Measurements from ENCODE around the gene PAPLN.

The PAPLN gene

DNA sequence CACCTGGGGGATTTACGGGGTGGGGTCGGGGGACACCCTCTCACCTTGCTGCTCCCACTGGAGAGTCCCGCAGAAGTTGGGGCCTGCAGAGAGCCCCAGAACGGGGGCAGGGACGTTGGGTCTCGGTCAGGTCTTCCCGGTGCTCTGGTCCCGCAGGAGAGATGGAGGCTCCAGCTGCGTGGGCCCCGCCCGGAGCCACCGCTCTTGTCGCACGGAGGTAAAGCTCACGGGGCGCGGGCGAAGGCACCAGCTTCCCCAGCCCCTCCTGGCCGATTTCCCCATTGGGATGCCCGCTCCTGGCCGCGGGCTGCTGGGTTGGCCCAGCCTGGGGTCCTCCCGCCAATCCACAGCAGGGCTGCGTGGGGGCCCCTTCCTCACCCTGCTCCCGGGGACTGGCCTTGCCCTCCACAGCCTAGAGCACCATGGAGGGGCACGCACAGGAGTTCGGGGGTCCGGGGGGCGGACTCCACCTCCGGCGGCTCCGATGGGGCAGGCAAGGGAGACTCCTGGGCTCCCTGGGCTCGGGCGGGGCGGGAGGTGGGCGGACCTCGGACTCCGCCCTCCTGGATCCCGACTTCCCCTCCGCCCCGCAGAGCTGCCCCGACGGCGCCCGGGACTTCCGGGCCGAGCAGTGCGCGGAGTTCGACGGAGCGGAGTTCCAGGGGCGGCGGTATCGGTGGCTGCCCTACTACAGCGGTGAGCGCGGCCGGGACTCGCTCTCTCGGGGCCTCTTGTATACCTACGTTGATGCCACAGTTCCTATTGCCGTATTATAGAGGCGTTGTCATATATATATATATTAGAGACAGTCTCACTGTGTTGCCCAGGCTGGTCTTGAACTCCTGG lies 8.4 kb downstream of the PAPLN start:
- peak in 1 of 2 donors; percentile 26 for DNase-seq (ENCODE audit: low read depth in 2 of 2)

DNA sequence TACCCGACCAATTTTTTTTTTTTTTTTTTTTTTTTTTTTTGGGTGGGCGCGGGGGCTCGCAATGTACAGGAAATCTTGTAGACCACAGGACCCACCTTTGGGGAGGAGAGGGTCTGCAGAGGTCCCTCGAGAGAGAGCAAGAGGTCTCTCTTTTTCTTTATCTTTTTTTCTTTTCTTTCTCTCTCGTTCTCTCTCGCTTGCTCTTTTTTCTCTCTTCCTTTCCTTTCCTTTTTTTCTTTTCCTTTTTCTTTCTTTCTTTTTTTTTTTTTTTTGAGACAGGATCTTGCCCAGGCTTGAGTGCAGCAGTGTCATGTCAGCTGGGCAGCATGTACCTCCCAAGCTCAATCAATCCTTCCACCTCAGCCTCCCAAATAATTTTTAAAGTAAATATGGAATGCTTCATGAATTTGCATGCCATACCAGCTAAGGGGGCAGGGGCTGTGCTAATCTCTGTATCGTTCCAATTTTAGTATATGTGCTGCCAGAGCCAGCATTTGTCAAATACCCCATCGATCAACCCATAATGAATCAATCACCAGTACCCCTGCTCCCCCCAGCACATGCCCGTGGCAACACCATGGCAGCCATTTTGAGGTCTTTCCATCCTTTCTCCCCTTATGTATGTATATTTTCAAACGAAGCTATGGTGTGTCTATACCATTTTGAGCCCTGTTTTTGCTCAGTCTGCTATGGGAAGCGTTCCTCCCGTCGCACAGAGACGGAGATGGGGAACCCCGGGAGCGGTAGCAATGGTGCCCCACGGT lies 9.3 kb downstream of the PAPLN start:
- no peak for DNase-seq (ENCODE audit: low read depth in 2 of 2)

DNA sequence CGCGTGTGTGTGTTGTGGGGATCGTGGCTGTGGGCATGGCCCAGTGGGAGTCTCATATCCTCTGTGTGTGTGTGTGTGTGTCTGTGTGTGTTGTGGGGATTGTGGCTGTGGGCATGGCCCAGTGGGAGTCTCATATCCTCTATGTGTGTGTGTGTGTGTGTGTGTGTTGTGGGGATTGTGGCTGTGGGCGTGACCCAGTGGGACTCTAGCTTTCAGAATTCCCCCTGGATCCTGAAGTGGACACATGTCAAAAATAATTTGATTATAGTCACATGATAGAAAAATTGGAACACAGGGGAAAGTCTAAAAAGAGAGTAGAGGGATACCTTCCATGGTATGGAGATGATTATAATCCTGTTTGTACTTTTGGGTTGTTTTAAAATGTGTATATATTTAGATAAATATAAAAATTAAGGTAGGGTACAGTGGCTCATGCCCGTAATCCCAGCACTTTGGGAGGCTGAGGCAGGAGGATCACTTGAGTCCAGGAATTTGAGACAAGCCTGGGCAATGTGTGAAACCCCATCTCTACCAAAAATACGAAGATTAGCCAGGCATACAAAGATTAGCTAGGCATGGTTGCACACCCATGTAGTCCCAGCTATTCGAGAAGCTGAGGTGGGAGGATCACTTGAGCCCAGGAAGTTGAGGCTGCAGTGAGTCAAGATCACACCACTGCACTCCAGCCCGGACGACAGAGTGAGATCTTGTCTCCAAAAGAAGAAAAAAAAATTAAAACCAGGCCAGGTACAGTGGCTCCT lies 11.0 kb downstream of the PAPLN start:
- DNase-seq (ENCODE audit: low read depth in 2 of 2) = no peak

DNA sequence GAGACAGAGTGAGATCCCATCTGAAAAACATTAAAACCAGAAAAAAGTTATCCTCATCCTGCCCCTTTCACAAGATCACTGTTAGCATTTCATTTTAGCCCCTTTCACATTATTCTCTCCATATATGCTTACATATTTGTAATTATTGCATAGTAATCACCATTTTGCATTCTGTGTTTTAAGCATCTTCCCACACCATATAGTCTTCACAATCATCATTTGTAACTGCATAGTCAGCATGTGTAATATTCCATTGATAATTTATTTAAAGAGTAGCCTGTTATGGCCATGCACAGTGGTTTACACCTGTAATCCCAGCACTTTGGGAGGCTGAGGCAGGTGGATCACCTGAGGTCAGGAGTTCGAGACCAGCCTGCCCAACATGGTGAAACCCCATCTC lies 11.8 kb downstream of the PAPLN start:
- no peak for DNase-seq (ENCODE audit: low read depth in 2 of 2)

DNA sequence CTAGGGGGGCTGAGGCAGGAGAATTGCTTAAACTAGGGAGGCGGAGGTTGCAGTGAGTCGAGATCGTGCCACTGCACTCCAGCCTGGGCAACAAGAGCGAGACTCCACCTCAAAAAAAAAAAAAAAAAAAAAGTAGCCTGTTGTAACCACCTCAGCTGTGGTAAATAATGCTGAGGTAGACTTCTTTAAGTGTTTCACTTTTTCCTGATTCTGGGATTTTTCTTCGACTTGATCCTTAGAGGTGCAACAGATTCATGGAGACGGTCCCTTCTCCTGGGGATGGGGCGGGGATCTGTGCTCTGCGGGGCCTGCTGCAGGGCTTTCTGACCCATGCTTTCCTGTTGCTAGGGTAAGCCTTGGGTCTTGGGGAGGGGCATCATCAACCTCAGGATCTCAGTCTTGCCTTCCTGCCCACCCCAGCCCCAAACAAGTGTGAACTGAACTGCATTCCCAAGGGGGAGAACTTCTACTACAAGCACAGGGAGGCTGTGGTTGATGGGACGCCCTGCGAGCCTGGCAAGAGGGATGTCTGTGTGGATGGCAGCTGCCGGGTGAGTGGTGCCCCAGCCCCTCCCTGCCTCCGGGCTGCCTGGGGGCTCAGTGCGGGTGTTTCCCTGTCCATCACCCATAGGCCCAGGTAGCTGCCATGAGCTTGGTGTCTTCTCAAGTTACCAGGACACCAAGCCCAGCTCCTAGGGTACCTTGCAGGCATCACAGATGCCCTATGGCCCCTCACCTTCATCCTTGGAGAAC lies 12.4 kb downstream of the PAPLN start:
- no peak for DNase-seq (ENCODE audit: low read depth in 2 of 2)

DNA sequence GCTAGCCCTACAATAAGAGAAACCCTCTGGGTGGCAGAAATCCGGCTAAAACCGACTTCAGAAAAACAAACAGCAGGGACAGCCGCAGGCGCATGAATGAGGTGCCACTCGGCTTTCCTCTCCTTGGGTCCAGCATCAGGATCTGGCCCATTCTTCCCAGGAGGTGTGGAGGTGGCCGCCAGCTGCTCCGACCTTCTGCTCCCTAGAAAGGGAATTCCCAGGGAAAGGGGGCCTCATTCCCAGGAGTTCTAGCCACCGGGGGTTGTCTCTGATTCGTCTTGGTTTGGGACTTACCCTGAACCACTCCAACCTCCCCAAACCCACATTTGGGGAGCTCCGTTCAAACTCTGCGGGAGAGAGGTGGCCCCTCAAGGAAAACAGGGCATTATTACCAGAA lies 13.0 kb downstream of the PAPLN start:
- DNase-seq (ENCODE audit: low read depth in 2 of 2) = no peak

DNA sequence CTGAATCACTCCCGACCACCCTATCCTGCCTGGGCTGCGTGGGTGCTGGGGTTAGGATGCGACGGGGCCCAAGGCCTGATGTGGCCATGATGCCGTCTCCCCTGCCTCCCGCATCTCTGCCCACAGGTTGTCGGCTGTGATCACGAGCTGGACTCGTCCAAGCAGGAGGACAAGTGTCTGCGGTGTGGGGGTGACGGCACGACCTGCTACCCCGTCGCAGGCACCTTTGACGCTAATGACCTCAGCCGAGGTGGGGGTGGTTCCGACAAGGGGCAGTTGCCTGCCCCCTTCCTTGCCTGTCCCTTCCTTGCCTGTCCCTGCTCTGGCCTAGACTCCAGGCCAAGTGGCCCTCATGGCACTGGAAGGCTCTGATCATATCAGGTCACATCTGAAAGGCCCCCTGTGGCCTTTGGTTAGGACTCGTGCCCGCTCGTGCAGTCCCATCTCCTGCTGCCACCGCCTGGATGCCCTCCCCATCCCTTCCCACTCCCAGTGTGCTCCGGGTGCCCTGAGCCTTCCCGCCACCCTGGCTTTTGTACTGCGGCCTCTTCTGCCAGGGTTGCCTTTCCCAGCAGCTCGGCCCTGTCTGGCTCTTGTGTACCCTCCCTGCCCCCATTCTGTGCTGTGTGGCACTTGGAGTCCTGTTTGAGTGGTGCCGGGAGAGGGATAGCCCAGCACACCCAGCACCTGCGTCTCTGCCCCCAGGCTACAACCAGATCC lies 13.6 kb downstream of the PAPLN start:
- no peak for DNase-seq (ENCODE audit: low read depth in 2 of 2)

DNA sequence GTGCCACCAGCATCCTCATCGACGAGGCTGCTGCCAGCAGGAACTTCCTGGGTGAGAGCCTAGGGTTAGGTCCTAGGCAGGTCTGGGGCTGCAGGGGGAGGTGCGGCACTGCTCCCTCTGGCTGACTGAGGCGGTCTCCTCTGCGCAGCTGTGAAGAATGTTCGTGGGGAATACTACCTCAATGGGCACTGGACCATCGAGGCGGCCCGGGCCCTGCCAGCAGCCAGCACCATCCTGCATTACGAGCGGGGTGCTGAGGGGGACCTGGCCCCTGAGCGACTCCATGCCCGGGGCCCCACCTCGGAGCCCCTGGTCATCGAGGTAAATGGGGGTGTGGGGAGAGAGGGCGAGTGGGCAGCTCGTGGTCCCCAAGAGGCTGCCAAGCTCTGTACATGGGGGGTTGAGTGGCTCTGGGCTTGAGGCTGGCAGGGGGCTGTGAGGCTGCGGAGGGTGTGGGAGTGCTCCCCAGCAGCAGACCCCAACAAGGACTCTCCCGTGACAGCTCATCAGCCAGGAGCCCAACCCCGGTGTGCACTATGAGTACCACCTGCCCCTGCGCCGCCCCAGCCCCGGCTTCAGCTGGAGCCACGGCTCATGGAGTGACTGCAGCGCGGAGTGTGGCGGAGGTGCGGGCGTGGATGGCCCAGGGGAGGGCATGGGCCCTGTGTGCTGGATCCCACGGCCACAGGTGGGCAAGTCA lies 14.4 kb downstream of the PAPLN start:
- DNase-seq (ENCODE audit: low read depth in 2 of 2) = no peak

DNA sequence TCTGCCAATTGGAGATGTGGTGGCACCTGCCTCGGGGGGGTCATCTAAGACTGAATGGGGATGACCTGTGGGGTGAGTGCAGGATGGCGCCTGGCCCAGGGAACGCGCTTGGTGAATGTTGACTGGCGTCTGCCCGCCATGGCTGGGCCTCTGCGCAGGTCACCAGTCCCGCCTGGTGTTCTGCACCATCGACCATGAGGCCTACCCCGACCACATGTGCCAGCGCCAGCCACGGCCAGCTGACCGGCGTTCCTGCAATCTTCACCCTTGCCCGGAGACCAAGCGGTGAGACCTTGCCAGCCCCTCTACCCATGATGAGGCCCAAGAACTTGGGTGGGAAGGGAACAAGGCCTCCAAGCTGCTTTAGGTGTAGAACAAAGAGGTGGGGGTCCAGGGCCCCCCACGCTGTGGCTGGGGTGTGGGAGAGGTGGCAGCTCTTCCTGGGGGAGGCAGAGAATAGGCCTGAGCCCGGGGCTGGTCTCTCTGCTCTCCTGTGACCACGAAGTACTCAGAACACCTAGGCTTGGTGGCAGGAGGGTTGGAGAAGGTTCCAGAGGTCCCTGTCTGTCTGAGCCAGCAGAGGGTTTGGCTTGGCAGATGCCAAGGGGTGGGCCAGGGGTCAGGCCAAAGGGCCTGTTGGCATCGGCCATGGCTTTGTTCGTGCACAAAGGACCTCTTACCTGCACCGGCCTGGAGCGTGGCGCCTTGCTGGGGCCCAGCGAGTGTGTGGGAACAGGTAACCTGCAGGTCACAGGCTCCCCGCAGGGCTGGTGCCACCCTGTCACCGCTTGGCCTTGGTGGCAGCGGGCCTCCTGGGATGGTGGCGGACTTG lies 15.4 kb downstream of the PAPLN start:
- no peak for DNase-seq (ENCODE audit: low read depth in 2 of 2)

DNA sequence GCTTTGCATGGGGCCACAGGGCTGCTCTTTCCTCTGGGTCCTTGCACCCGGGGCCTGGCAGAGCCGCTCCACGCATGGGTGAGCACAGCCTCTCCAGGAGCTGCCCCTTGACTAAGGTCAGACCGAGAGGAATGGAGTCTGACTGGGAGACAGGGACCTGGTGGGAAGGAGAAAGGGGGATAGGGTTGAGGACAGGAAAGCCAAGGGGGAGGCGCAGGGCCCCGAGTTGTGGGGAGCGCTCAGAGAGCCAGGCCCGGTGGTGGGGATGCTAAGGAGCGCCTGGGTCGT lies 16.0 kb downstream of the PAPLN start:
- DNase-seq (ENCODE audit: low read depth in 2 of 2) = no peak

DNA sequence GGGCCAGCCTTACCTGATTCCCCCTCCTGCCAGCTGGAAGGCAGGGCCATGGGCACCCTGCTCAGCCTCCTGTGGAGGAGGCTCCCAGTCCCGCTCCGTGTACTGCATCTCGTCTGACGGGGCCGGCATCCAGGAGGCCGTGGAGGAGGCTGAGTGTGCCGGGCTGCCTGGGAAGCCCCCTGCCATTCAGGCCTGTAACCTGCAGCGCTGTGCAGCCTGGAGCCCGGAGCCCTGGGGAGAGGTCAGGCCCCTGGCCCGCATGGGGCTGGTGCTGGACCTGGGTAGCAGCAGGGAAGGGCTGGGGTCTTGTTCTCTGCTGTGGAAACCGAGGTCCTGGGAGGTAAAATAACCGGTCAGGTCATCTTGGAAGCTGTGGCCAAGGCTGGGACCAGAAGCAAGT lies 16.4 kb downstream of the PAPLN start:
- DNase-seq (ENCODE audit: low read depth in 2 of 2) = no peak

DNA sequence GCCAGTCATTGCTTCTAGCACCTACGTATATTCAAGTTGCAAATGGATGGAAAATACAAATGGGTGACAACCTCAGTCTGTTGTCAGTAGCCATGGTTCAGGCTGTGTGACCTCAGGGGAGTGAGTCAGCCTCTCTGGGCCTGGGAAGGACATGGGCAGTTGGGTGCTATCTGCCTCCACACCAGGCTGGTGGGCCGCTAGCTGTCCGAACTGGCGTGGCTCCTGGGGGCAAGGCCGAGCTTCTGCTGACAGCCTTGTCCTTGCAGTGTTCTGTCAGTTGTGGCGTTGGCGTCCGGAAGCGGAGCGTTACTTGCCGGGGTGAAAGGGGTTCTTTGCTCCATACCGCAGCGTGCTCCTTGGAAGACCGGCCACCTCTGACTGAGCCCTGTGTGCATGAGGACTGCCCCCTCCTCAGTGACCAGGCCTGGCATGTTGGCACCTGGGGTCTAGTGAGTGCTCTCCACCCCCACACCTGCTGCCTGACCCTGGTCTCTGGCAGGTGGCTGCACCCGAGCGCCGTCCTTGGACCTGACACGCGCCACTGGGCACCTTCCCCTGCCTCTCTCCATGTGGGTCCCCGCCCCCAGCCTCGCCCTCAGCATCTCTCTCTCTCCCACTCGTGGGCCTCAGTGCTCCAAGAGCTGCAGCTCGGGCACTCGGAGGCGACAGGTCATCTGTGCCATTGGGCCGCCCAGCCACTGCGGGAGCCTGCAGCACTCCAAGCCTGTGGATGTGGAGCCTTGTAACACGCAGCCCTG lies 17.1 kb downstream of the PAPLN start:
- DNase-seq (ENCODE audit: low read depth in 2 of 2) = no peak

DNA sequence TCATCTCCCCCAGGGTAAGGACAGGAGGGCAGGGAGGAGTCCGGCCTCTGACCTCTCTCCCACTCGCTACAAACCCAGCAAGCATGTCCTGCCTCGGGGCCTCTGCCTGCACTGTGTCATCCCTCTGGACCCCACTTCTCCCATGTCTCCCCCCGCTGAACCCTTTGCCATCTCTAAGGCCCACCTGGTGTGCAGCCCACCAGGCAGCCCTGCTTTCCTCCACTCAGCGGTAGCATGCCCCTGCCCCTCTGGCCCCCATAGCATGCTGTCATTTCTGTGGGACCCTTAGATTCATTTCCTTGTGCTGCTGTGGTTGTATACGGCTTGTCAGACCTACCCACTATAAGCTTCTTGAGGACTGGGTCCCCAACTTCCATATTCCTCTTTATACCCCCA lies 17.7 kb downstream of the PAPLN start:
- no peak for DNase-seq (ENCODE audit: low read depth in 2 of 2)

DNA sequence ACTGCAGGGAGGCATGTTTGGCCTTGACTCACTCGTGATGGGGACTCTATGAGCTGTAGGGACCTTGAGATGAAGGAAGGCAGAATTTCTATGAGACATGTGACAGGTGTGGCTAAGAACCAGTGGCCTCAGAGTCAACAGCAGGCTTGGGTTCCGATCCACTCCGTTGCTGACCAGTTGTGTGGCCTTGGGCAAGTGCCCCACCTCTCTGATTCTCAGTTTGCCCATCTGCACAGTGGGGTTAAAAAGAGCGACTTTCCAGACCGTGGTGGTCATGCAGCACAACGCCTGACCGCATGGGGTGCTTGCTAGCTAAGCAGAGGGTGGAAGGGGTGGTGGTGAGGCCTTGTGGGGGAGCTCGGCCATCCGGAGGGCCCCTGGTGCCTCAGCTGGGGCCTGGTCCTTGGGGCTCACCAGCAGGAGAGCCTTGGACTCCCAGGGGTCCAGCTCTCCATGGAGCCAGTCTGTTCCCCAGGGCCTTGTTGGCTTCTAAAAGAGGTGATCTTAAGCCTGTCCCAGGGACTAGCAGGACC lies 18.5 kb downstream of the PAPLN start:
- DNase-seq (ENCODE audit: low read depth in 2 of 2) = no peak

DNA sequence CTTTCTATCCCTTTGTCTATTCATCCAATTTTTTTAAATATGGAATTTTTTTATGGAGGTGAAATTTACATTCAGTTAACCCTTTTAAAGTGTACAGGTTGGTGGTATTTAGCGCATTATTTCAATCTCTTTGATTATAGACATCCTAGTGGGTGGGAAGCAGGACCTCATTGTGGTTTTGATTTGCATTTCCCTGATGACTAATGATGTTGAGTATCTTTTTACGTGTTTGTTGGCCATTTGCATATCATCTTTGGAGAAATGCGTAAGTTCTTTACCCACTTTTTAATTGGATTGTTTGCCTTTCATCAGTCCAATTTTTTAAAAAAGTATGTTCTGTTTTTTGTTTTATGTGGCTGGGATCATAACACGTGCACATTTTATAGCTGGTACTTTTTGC lies 20.8 kb downstream of the PAPLN start:
- no peak for DNase-seq (ENCODE audit: low read depth in 2 of 2)

DNA sequence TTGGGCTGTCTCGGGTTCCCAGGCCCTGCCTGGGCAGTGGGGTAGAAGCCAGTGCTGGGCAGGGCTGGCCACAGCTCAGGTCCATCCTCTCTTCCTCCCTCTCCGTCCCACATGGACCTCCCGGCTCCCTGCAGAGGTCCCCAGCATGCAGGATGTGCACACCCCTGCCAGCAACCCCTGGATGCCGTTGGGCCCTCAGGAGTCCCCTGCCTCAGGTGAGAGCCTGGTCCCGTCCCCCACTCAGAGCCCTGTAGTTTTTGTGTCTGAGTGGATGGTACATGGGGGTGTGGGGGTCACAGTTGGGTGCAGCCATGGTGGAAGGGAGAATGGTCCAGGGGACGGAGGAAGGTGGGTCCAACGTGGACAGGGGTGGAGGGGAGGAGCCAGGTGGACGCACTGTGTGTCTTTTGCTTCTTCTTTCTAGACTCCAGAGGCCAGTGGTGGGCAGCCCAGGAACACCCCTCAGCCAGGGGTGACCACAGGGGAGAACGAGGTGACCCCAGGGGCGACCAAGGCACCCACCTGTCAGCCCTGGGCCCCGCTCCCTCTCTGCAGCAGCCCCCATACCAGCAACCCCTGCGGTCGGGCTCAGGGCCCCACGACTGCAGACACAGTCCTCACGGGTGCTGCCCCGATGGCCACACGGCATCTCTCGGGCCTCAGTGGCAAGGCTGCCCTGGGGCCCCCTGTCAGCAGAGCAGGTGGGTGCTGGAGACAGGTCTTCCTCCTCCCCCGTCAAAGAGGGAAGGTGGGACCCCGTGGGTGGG lies 21.7 kb downstream of the PAPLN start:
- no peak for DNase-seq (ENCODE audit: low read depth in 2 of 2)

DNA sequence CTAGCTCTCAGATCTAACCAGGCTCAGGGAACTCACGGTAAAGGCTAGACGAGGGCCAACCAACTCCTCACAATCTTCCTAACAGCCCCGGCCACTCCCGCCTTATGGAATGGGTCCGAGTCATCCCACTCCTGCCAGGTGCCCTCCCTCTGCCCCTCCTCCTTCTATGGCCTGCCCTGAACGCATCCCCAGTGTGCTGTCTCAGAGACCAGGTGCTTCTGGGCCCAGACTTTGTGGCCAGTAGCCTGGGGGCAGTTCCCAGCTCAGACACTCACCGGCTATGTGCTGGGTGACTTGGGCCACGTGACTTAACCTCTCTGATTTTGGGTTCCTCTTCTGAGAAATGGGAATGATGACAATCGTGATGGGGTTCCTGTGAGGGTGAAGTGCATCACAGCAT lies 22.5 kb downstream of the PAPLN start:
- DNase-seq (ENCODE audit: low read depth in 2 of 2) = no peak

DNA sequence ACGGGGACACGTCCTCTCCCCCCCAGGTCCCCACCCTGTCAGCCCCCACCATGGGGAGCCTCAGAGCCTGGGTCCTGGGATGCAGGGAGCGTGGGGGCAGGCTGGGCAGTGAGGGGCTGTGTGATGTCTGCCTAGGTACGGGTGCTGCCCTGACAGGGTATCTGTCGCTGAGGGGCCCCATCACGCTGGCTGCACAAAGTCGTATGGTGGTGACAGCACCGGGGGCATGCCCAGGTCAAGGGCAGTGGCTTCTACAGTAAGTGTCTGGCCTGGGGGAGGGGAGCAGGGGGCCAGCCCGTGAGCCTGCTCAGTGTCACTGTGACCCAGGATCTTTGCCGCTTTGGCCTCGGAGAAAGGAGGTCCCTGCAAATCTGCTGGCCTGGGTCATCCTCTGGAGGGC lies 23.3 kb downstream of the PAPLN start:
- no peak for DNase-seq (ENCODE audit: low read depth in 2 of 2)
